Measurements from ENCODE around the gene MUC16.

GRCh38 chr19:9058905-9059667 is 48.9 kb upstream of the MUC16 start:
- no peak for TF ChIP-seq CTCF (IDR thresholded peaks at IDR 0.05)
- TF ChIP-seq POLR2A (IDR thresholded peaks at IDR 0.05): no peak

Measured in ovary (tissue), 3 donors.